Prostate gland (tissue), 2 donors: Measurements from ENCODE around the gene ACKR4. TPM values are rescaled to one million over a fixed set of nuclear protein-coding genes. Genes with fewer than 3 reads are reported as not detected.

Experiments used
- DNase-seq: peaks from one replicate; pipeline ENCODE4 v3.0.0-alpha.2; 2019; ENCODE audit warnings: low spot score
- H3K27ac ChIP-seq, 2 donors: fragments of 200-600 bp; sonication (generic); 2 replicates each; pipeline ENCODE4 v1.5.1; 2017 to 2019
- H3K27me3 ChIP-seq: fragments of 200-600 bp; sonication (generic); replicated peaks from 2 replicates; pipeline ENCODE4 v1.5.1; 2019; ENCODE audit not compliant: insufficient read depth
- H3K36me3 ChIP-seq, 2 donors: fragments of 200-600 bp; sonication (generic); 1 replicate in 1 of 2; 2 replicates in 1 of 2; pipeline versions ENCODE4 v1.5.1 to v1.8.1; 2017 to 2019
- H3K4me1 ChIP-seq: fragments of 200-600 bp; sonication (generic); replicated peaks from 2 replicates; pipeline ENCODE4 v1.5.1; 2019
- H3K4me3 ChIP-seq, 2 donors: fragments of 200-600 bp; sonication (generic); 2 replicates each; pipeline ENCODE4 v1.5.1; 2017 to 2019
- H3K9me3 ChIP-seq: fragments of 200-600 bp; sonication (generic); 2 replicates; pipeline ENCODE4 v1.5.1; 2017
- CTCF ChIP-seq, 4 experiments: fragments of 200-600 bp in 2 of 4; fragments of 450-650 bp in 2 of 4; sonication (generic) in 2 of 4; IDR thresholded peaks; 1 replicate in 3 of 4; 2 replicates in 1 of 4; pipeline ENCODE4 v1.5.1; 2016 to 2019; ENCODE audit warnings: antibody characterized with exemption in 4 of 4, mild to moderate bottlenecking in 2 of 4, moderate library complexity in 2 of 4
- POLR2A ChIP-seq: fragments of 450-650 bp; IDR thresholded peaks from one replicate; pipeline ENCODE4 v1.6.1; 2016; ENCODE audit warnings: antibody characterized with exemption, mild to moderate bottlenecking
- POLR2AphosphoS5 ChIP-seq: sonication (generic); formaldehyde crosslinking; IDR thresholded peaks from one replicate; pipeline ENCODE4 v1.6.1; 2017; ENCODE audit warnings: antibody characterized with exemption
- WGBS: methylation state at CpG from one replicate; pipeline ENCODE4 v1.1.5; 2018; 5-methylcytosine and 5-hydroxymethylcytosine counted together
- intact Hi-C: fragments of 100-400 bp; cut with DNase I; formaldehyde crosslinking; loops from one replicate; pipeline ENCODE4 v1.14.2; 2022
- total RNA-seq, 2 donors: library from RNA; depleted of rRNA; stranded (reverse); fragments of >200 nt; gene quantifications; one replicate each; pipeline ENCODE4 v1.1.0, GENCODE V29; 2016

Gene ACKR4
- total RNA-seq, 2 donors from 2014 or later = 0.09 TPM; not detected in 1

GRCh38 chr3:132624790-132625189 lies 27.7 kb downstream of the ACKR4 start:
- Histone ChIP-seq H3K27ac (no peak overlapping the region), H3K4me1 (no peaks in the 10 kb centered on the region), H3K27me3 (no peaks in the 10 kb centered on the region), H3K9me3 (no peaks in the 10 kb centered on the region), H3K36me3 (no peaks in the 10 kb centered on the region), H3K4me3 (no peak overlapping the region)
- no peak for DNase-seq
- intact Hi-C loops = no loop called here
- 91% methylated on average over 7 of the region's 7 CpGs for WGBS
- TF ChIP-seq POLR2AphosphoS5 = no peak
- TF ChIP-seq CTCF (IDR thresholded peaks at IDR 0.05) = no peak
- no peak for TF ChIP-seq POLR2A

- TF ChIP-seq CTCF (IDR thresholded peaks at IDR 0.05) (no peak), POLR2A (no peak), POLR2AphosphoS5 (no peak)
- Histone ChIP-seq H3K27ac (no peak overlapping the region), H3K4me3 (no peak overlapping the region), H3K36me3 (no peaks in the 10 kb centered on the region), H3K9me3 (no peaks in the 10 kb centered on the region), H3K4me1 (no peaks in the 10 kb centered on the region), H3K27me3 (no peaks in the 10 kb centered on the region)
- intact Hi-C loops = no loop called here
- DNase-seq = no peak
- 100% methylated on average over 1 of the region's 1 CpG for WGBS
Observed at GRCh38 chr3:132625613-132626012, 28.5 kb downstream of the ACKR4 start.

DNA sequence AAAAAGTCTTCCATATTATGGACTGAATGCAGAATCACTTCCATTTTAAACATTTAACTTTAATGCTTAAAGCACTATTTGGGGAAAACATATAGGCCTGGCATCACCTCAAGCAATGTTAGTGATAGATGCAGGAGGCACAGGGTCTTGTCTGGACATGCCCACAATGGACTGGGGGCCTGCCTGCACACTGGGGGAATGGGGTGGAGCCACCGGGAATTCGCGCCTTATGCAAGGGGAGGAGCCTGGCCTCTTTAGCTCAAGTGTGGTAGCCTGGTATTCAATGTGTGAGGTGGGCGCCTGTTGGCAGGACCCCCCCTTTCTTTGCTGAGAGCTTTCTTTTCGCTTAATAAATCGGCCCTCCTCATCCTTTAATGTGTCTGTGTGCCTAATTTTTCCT lies 29.9 kb downstream of the ACKR4 start:
- Histone ChIP-seq H3K27me3 (no peaks in the 10 kb centered on the region), H3K36me3 (no peaks in the 10 kb centered on the region), H3K4me3 (no peak overlapping the region), H3K4me1 (no peaks in the 10 kb centered on the region), H3K27ac (no peak overlapping the region), H3K9me3 (no peaks in the 10 kb centered on the region)
- 94% methylated on average over 6 of the region's 6 CpGs for WGBS
- no peak for TF ChIP-seq CTCF (IDR thresholded peaks at IDR 0.05)
- TF ChIP-seq POLR2AphosphoS5 = no peak
- no peak for TF ChIP-seq POLR2A
- no peak for DNase-seq
- intact Hi-C loops = no loop called here

DNA sequence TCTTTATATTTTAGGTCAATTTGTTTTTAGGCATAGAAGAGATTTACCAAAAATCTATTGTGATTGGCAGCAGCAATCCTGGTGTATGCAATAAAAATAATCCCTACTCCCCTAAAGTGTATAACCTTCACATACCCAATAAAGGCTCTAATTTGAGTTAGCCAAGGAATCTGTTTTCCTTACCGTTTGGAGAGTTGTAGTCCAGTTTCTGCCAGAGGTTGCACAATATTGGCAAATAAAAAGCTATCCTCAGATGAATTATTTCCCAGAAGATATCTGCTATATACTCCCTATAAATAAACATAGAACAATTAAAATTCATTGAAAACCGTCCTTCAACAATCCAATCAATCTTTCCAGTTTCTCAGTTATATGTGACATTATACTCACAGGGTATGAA lies 31.1 kb downstream of the ACKR4 start:
- no peak for TF ChIP-seq POLR2A
- TF ChIP-seq POLR2AphosphoS5 = no peak
- TF ChIP-seq CTCF (IDR thresholded peaks at IDR 0.05) = no peak

GRCh38 chr3:132629928-132630327 lies 32.9 kb downstream of the ACKR4 start:
- Histone ChIP-seq H3K27me3 (no peaks in the 10 kb centered on the region), H3K36me3 (no peaks in the 10 kb centered on the region), H3K4me1 (no peaks in the 10 kb centered on the region), H3K27ac (no peak overlapping the region), H3K4me3 (no peak overlapping the region), H3K9me3 (no peaks in the 10 kb centered on the region)
- no peak for DNase-seq
- intact Hi-C loops = no loop called here
- TF ChIP-seq CTCF (IDR thresholded peaks at IDR 0.05) (no peak), POLR2A (no peak), POLR2AphosphoS5 (no peak)
- 64% methylated on average over 1 of the region's 1 CpG for WGBS

More for the DNA sequence above, 31.1 kb downstream of the ACKR4 start:
- H3K9me3 ChIP-seq = no peaks in the 10 kb centered on the region
- intact Hi-C loops = no loop called here
- H3K27me3 ChIP-seq = no peaks in the 10 kb centered on the region
- DNase-seq = no peak
- H3K4me3 ChIP-seq = no peak overlapping the region
- H3K4me1 ChIP-seq = no peaks in the 10 kb centered on the region
- no peak overlapping the region for H3K27ac ChIP-seq
- 27% methylated on average over 2 of the region's 2 CpGs for WGBS
- H3K36me3 ChIP-seq = no peaks in the 10 kb centered on the region
